DMS153 treated with DMSO at 0.1 percent for 48 hours (cell line): ENCODE measurements around the gene DAB2IP.

Experiments used
- DNase-seq: peaks from one replicate; lab custom pipeline; 2025; ENCODE audit not compliant: unreplicated experiment; lab: John Stamatoyannopoulos, UW

DAB2IP gene

GRCh38 chr9:121683652-121684051, 32.2 kb downstream of the DAB2IP start:
- no peak for DNase-seq

GRCh38 chr9:121684381-121685145, 33.1 kb downstream of the DAB2IP start:
- DNase-seq: no peak

GRCh38 chr9:121685146-121685794, 33.8 kb downstream of the DAB2IP start:
- DNase-seq: no peak

- DNase-seq: no peak
Measured at GRCh38 chr9:121685795-121686377, 34.5 kb downstream of the DAB2IP start.

- peak; percentile 48 for DNase-seq
Measured at GRCh38 chr9:121686930-121687541, 35.6 kb downstream of the DAB2IP start.

GRCh38 chr9:121688146-121688680, 36.8 kb downstream of the DAB2IP start:
- DNase-seq: no peak

GRCh38 chr9:121688681-121689080, 37.2 kb downstream of the DAB2IP start:
- DNase-seq: no peak

- DNase-seq: no peak
Measured at GRCh38 chr9:121689461-121690157, 38.2 kb downstream of the DAB2IP start.

- DNase-seq: no peak
Measured at GRCh38 chr9:121690316-121690715, 38.9 kb downstream of the DAB2IP start.

- no peak for DNase-seq
Measured at GRCh38 chr9:121690766-121691165, 39.3 kb downstream of the DAB2IP start.

GRCh38 chr9:121691890-121692289, 40.5 kb downstream of the DAB2IP start:
- no peak for DNase-seq

GRCh38 chr9:121692606-121693387, 41.4 kb downstream of the DAB2IP start:
- no peak for DNase-seq

GRCh38 chr9:121693388-121693670, 41.9 kb downstream of the DAB2IP start:
- DNase-seq: no peak

- no peak for DNase-seq
Measured at GRCh38 chr9:121694001-121694400, 42.6 kb downstream of the DAB2IP start.

GRCh38 chr9:121694600-121694999, 43.2 kb downstream of the DAB2IP start:
- no peak for DNase-seq

GRCh38 chr9:121696930-121697329, 45.5 kb downstream of the DAB2IP start:
- no peak for DNase-seq

GRCh38 chr9:121698627-121699570, 47.5 kb downstream of the DAB2IP start:
- DNase-seq: no peak

- peak; percentile 60 for DNase-seq
Measured at GRCh38 chr9:121699571-121700164, 48.2 kb downstream of the DAB2IP start.
